Vagina (tissue), 2 donors: ENCODE results near the gene ANO6. TPM values are rescaled to one million over a fixed set of nuclear protein-coding genes. Genes with fewer than 3 reads are reported as not detected.

Source experiments
- DNase-seq, 2 donors: peaks; one replicate each; pipeline ENCODE4 v3.0.0-alpha.2; 2017; ENCODE audit errors: extremely low spot score in 2 of 2
- H3K27ac ChIP-seq: fragments of 200-600 bp; sonication (generic); one replicate; pipeline ENCODE4 v1.5.1; 2019
- H3K27me3 ChIP-seq: fragments of 200-600 bp; sonication (generic); one replicate; pipeline ENCODE4 v1.5.1; 2019
- H3K36me3 ChIP-seq, 2 donors: fragments of 200-600 bp; sonication (generic); one replicate each; pipeline ENCODE4 v1.5.1; 2017 to 2019
- H3K4me1 ChIP-seq: fragments of 200-600 bp; sonication (generic); one replicate; pipeline ENCODE4 v1.5.1; 2019
- H3K4me3 ChIP-seq, 2 donors: fragments of 200-600 bp; sonication (generic); 1 replicate in 1 of 2; 2 replicates in 1 of 2; pipeline ENCODE4 v1.5.1; 2016 to 2019
- H3K9me3 ChIP-seq: fragments of 200-600 bp; sonication (generic); one replicate; pipeline ENCODE4 v1.5.1; 2019
- POLR2A ChIP-seq, 2 donors: fragments of 450-650 bp; IDR thresholded peaks; one replicate each; pipeline ENCODE4 v1.6.1; 2017; ENCODE audit warnings: antibody characterized with exemption in 2 of 2, mild to moderate bottlenecking in 2 of 2, moderate library complexity in 2 of 2
- POLR2AphosphoS5 ChIP-seq, 2 donors: sonication (generic); formaldehyde crosslinking; IDR thresholded peaks; one replicate each; pipeline ENCODE4 v1.9.0; 2017; ENCODE audit warnings: antibody characterized with exemption in 2 of 2, mild to moderate bottlenecking in 2 of 2, low read depth in 1 of 2; ENCODE audit not compliant: insufficient read depth in 1 of 2
- intact Hi-C: fragments of 100-400 bp; cut with DNase I; formaldehyde crosslinking; loops from one replicate; pipeline ENCODE4 v1.15.1; 2023
- total RNA-seq: library from RNA; depleted of rRNA; stranded (reverse); fragments of >200 nt; gene quantifications from one replicate; pipeline ENCODE4 v1.2.3, GENCODE V29; 2016
- TF ChIP-seq, protein P1 (sequence below), 3 experiments: fragments of 450-650 bp in 2 of 3; fragments of 200-600 bp in 1 of 3; sonication (generic) in 1 of 3; IDR thresholded peaks; one replicate each; pipeline ENCODE4 v1.5.1; 2017 to 2019; ENCODE audit warnings: antibody characterized with exemption in 3 of 3, mild to moderate bottlenecking in 2 of 3, moderate library complexity in 2 of 3

The ANO6 gene
- total RNA-seq, 1 donor from 2014 or later: 48.4 TPM

GRCh38 chr12:45416126-45416525, 200.2 kb downstream of the ANO6 start:
- no peaks in the 10 kb centered on the region for H3K4me1 ChIP-seq
- intact Hi-C loops: no loop called here
- TF ChIP-seq POLR2AphosphoS5 (IDR thresholded peaks at IDR 0.05; ENCODE audit: insufficient read depth in 1 of 2, low read depth in 1 of 2): no peak
- TF ChIP-seq, protein P1, sequence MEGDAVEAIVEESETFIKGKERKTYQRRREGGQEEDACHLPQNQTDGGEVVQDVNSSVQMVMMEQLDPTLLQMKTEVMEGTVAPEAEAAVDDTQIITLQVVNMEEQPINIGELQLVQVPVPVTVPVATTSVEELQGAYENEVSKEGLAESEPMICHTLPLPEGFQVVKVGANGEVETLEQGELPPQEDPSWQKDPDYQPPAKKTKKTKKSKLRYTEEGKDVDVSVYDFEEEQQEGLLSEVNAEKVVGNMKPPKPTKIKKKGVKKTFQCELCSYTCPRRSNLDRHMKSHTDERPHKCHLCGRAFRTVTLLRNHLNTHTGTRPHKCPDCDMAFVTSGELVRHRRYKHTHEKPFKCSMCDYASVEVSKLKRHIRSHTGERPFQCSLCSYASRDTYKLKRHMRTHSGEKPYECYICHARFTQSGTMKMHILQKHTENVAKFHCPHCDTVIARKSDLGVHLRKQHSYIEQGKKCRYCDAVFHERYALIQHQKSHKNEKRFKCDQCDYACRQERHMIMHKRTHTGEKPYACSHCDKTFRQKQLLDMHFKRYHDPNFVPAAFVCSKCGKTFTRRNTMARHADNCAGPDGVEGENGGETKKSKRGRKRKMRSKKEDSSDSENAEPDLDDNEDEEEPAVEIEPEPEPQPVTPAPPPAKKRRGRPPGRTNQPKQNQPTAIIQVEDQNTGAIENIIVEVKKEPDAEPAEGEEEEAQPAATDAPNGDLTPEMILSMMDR (IDR thresholded peaks at IDR 0.05): no peak
- TF ChIP-seq POLR2A (IDR thresholded peaks at IDR 0.05): no peak
- H3K36me3 ChIP-seq: peaks cover 0 to 35% of the 10 kb centered on the region in 2 donors
- peak overlapping the region; percentile 74 for H3K27ac ChIP-seq
- H3K27me3 ChIP-seq: no peaks in the 10 kb centered on the region
- no peak overlapping the region for H3K4me3 ChIP-seq
- no peak for DNase-seq
- H3K9me3 ChIP-seq: no peaks in the 10 kb centered on the region

GRCh38 chr12:45418520-45418919, 202.6 kb downstream of the ANO6 start:
- Histone ChIP-seq H3K9me3 (no peaks in the 10 kb centered on the region), H3K27ac (no peak overlapping the region), H3K36me3 (peaks cover 0 to 38% of the 10 kb centered on the region in 2 donors), H3K27me3 (no peaks in the 10 kb centered on the region), H3K4me3 (no peak overlapping the region), H3K4me1 (no peaks in the 10 kb centered on the region)
- TF ChIP-seq, protein P1 (IDR thresholded peaks at IDR 0.05): no peak
- TF ChIP-seq POLR2A (IDR thresholded peaks at IDR 0.05): no peak
- intact Hi-C loops: no loop called here
- no peak for DNase-seq

- no peak overlapping the region for H3K4me3 ChIP-seq
- no peak overlapping the region for H3K27ac ChIP-seq
- DNase-seq: no peak
- peaks cover 0 to 39% of the 10 kb centered on the region in 2 donors for H3K36me3 ChIP-seq
- intact Hi-C loops: no loop called here
- no peaks in the 10 kb centered on the region for H3K27me3 ChIP-seq
- no peaks in the 10 kb centered on the region for H3K4me1 ChIP-seq
- TF ChIP-seq POLR2A (IDR thresholded peaks at IDR 0.05) (no peak), POLR2AphosphoS5 (IDR thresholded peaks at IDR 0.05; ENCODE audit: insufficient read depth in 1 of 2, low read depth in 1 of 2) (no peak)
- TF ChIP-seq, protein P1 (IDR thresholded peaks at IDR 0.05): no peak
- no peaks in the 10 kb centered on the region for H3K9me3 ChIP-seq
These were observed 203.5 kb downstream of the ANO6 start for GRCh38 chr12:45419317-45419814.

- peaks cover 0 to 49% of the 10 kb centered on the region in 2 donors for H3K36me3 ChIP-seq
- no peak for TF ChIP-seq POLR2AphosphoS5 (IDR thresholded peaks at IDR 0.05; ENCODE audit: insufficient read depth in 1 of 2, low read depth in 1 of 2)
- TF ChIP-seq, protein P1 (IDR thresholded peaks at IDR 0.05): no peak
- intact Hi-C loops: no loop called here
These were observed 205.8 kb downstream of the ANO6 start for GRCh38 chr12:45421736-45422135.

GRCh38 chr12:45423931-45424330, 208.0 kb downstream of the ANO6 start:
- Histone ChIP-seq H3K27me3 (no peaks in the 10 kb centered on the region), H3K36me3 (peaks cover 0 to 54% of the 10 kb centered on the region in 2 donors)
- intact Hi-C loops: no loop called here

More at GRCh38 chr12:45421736-45422135, 205.8 kb downstream of the ANO6 start:
- no peak for DNase-seq
- Histone ChIP-seq H3K27ac (no peak overlapping the region), H3K4me1 (no peaks in the 10 kb centered on the region), H3K4me3 (no peak overlapping the region), H3K9me3 (no peaks in the 10 kb centered on the region), H3K27me3 (no peaks in the 10 kb centered on the region)

More at GRCh38 chr12:45423931-45424330, 208.0 kb downstream of the ANO6 start:
- DNase-seq: no peak
- Histone ChIP-seq H3K4me1 (no peaks in the 10 kb centered on the region), H3K9me3 (no peaks in the 10 kb centered on the region), H3K27ac (no peak overlapping the region), H3K4me3 (no peak overlapping the region)
- TF ChIP-seq, protein P1 (IDR thresholded peaks at IDR 0.05): no peak
- TF ChIP-seq POLR2AphosphoS5 (IDR thresholded peaks at IDR 0.05; ENCODE audit: insufficient read depth in 1 of 2, low read depth in 1 of 2): no peak
